OCI-LY1 (cell line): ENCODE results near the gene SSC5D.

Experiments
- CTCF ChIP-seq: fragments of 200-600 bp; sonication (generic), shearing (Covaris generic); IDR thresholded peaks from 2 replicates; pipeline ENCODE4 v1.5.1; 2017; ENCODE audit warnings: mild to moderate bottlenecking, antibody characterized with exemption, low read length, moderate library complexity, mixed read lengths
- EZH2 ChIP-seq: fragments of 200-600 bp; sonication (generic), shearing (Covaris generic); IDR thresholded peaks from 2 replicates; pipeline ENCODE4 v1.8.0; 2017; ENCODE audit warnings: borderline replicate concordance, mixed run types, mild to moderate bottlenecking, antibody characterized with exemption, low read length, moderate library complexity, mixed read lengths

GRCh38 chr19:55559684-55560083 is 71.4 kb downstream of the SSC5D start:
- TF ChIP-seq CTCF (no peak), EZH2 (no peak)
